H9 (cell line): Measurements from ENCODE around the gene DPF1. TPM values are rescaled to one million over a fixed set of nuclear protein-coding genes. Genes with fewer than 3 reads are reported as not detected.
A peak's percentile ranks its signal among the peaks of the same experiment; 100 is the strongest.

Experiments used
- DNase-seq: peaks from one replicate; pipeline ENCODE4 v3.0.0-alpha.2; 2017
- H2AFZ ChIP-seq: one replicate; pipeline ENCODE4 v1.6.1; 2013; ENCODE audit warnings: mild to moderate bottlenecking, low read length, control low read depth, moderate library complexity
- H2AK5ac ChIP-seq: 2 replicates; pipeline ENCODE4 v1.6.1; 2013; ENCODE audit warnings: low read length, control low read depth, mixed read lengths; ENCODE audit not compliant: insufficient read length
- H2BK120ac ChIP-seq: one replicate; pipeline ENCODE4 v1.6.1; 2013; ENCODE audit warnings: low read depth, mild to moderate bottlenecking, low read length, control low read depth, inconsistent platforms; ENCODE audit not compliant: poor library complexity, severe bottlenecking
- H2BK12ac ChIP-seq: 2 replicates; pipeline ENCODE4 v1.6.1; 2013; ENCODE audit warnings: low read length, control low read depth, mixed read lengths, low read depth; ENCODE audit not compliant: insufficient read length
- H2BK15ac ChIP-seq: 2 replicates; pipeline ENCODE4 v1.6.1; 2013; ENCODE audit warnings: low read depth, low read length, control low read depth
- H2BK20ac ChIP-seq: one replicate; pipeline ENCODE4 v1.6.1; 2013; ENCODE audit warnings: low read depth, mild to moderate bottlenecking, low read length, control low read depth, inconsistent platforms; ENCODE audit not compliant: poor library complexity, severe bottlenecking
- H2BK5ac ChIP-seq: 2 replicates; pipeline ENCODE4 v1.6.1; 2013; ENCODE audit warnings: low read length, control low read depth, mixed read lengths; ENCODE audit not compliant: insufficient read length
- H3K14ac ChIP-seq: 2 replicates; pipeline ENCODE4 v1.6.1; 2013; ENCODE audit warnings: low read length, control low read depth; ENCODE audit not compliant: insufficient read depth
- H3K18ac ChIP-seq: 2 replicates; pipeline ENCODE4 v1.6.1; 2013; ENCODE audit warnings: low read depth, mild to moderate bottlenecking, mixed read lengths, low read length, control low read depth; ENCODE audit not compliant: insufficient read length
- H3K23ac ChIP-seq: 2 replicates; pipeline ENCODE4 v1.6.1; 2013; ENCODE audit warnings: low read length, control low read depth, mixed read lengths, low read depth; ENCODE audit not compliant: insufficient read length
- H3K23me2 ChIP-seq: 2 replicates; pipeline ENCODE4 v1.6.1; 2013; ENCODE audit warnings: low read depth, mild to moderate bottlenecking, mixed read lengths, low read length, control low read depth; ENCODE audit not compliant: insufficient read length, poor library complexity, severe bottlenecking
- H3K27ac ChIP-seq: 2 replicates; pipeline ENCODE4 v1.5.1; 2013; ENCODE audit warnings: low read length, control low read depth, mixed read lengths, low read depth; ENCODE audit not compliant: insufficient read length
- H3K27me3 ChIP-seq: 2 replicates; pipeline ENCODE4 v1.6.1; 2013; ENCODE audit warnings: low read length, control low read depth, inconsistent platforms; ENCODE audit not compliant: insufficient read depth
- H3K4ac ChIP-seq: 2 replicates; pipeline ENCODE4 v1.6.1; 2013; ENCODE audit warnings: low read depth, mild to moderate bottlenecking, control low read depth, inconsistent platforms, low read length, moderate library complexity
- H3K4me1 ChIP-seq: 2 replicates; pipeline ENCODE4 v1.6.1; 2013; ENCODE audit warnings: low read length, control low read depth, inconsistent platforms; ENCODE audit not compliant: insufficient read depth
- H3K4me2 ChIP-seq: 2 replicates; pipeline ENCODE4 v1.6.1; 2013; ENCODE audit warnings: low read length, control low read depth, mixed read lengths; ENCODE audit not compliant: insufficient read length, insufficient read depth
- H3K56ac ChIP-seq: 2 replicates; pipeline ENCODE4 v1.6.1; 2013; ENCODE audit warnings: low read depth, mild to moderate bottlenecking, mixed read lengths, low read length, control low read depth; ENCODE audit not compliant: insufficient read length
- H3K79me1 ChIP-seq: 2 replicates; pipeline ENCODE4 v1.6.1; 2013; ENCODE audit warnings: low read depth, mild to moderate bottlenecking, moderate library complexity, low read length, control low read depth, inconsistent platforms; ENCODE audit not compliant: insufficient read depth, poor library complexity, severe bottlenecking
- H3K79me2 ChIP-seq: 2 replicates; pipeline ENCODE4 v1.6.1; 2013; ENCODE audit warnings: low read length, control low read depth, inconsistent platforms; ENCODE audit not compliant: insufficient read depth
- H3K9ac ChIP-seq: 2 replicates; pipeline ENCODE4 v1.6.1; 2013; ENCODE audit warnings: low read length, control low read depth, mixed read lengths; ENCODE audit not compliant: insufficient read length; ENCODE audit errors: extremely low read depth
- H3K9me3 ChIP-seq: one replicate; pipeline ENCODE4 v1.6.1; 2013; ENCODE audit warnings: low read depth, low read length, inconsistent platforms; ENCODE audit not compliant: control insufficient read depth
- H3T11ph ChIP-seq: one replicate; pipeline ENCODE4 v1.6.1; 2013; ENCODE audit warnings: mild to moderate bottlenecking, low read length, control low read depth, inconsistent platforms
- H4K20me1 ChIP-seq: one replicate; pipeline ENCODE4 v1.6.1; 2013; ENCODE audit not compliant: control insufficient read depth, insufficient read length, insufficient read depth
- H4K5ac ChIP-seq: 2 replicates; pipeline ENCODE4 v1.6.1; 2013; ENCODE audit warnings: low read depth, mild to moderate bottlenecking, mixed read lengths, low read length, control low read depth; ENCODE audit not compliant: insufficient read length
- H4K8ac ChIP-seq: replicated peaks from 2 replicates; pipeline ENCODE4 v1.6.1; 2013; ENCODE audit warnings: low read length, control low read depth, mixed read lengths, low read depth; ENCODE audit not compliant: insufficient read length
- H4K91ac ChIP-seq: 2 replicates; pipeline ENCODE4 v1.6.1; 2013; ENCODE audit warnings: low read depth, mild to moderate bottlenecking, moderate library complexity, mixed read lengths, low read length, control low read depth; ENCODE audit not compliant: insufficient read length
- H3K27ac Mint-ChIP-seq, 3 experiments: 2 replicates in 2 of 3; 3 replicates in 1 of 3; pipeline ENCODE4 v1.8.0; 2020 to 2021; ENCODE audit warnings: mixed read lengths in 3 of 3, mild to moderate bottlenecking in 1 of 3, moderate library complexity in 1 of 3
- H3K27me3 Mint-ChIP-seq: 2 replicates; pipeline ENCODE4 v1.8.0; 2021; ENCODE audit warnings: low read depth, mild to moderate bottlenecking, moderate library complexity, mixed read lengths
- H3K36me3 Mint-ChIP-seq, 3 experiments: 2 replicates in 2 of 3; 3 replicates in 1 of 3; pipeline ENCODE4 v1.8.0; 2020 to 2021; ENCODE audit warnings: low read depth in 3 of 3, mixed read lengths in 3 of 3; ENCODE audit not compliant: insufficient read depth in 1 of 3
- H3K4me1 Mint-ChIP-seq, 2 experiments: 2 replicates each; pipeline ENCODE4 v1.8.0; 2020; ENCODE audit warnings: mixed read lengths in 2 of 2
- H3K4me3 Mint-ChIP-seq, 2 experiments: 2 replicates in 1 of 2; 3 replicates in 1 of 2; pipeline ENCODE4 v1.8.0; 2020 to 2021; ENCODE audit warnings: mild to moderate bottlenecking in 2 of 2, mixed read lengths in 2 of 2, moderate library complexity in 1 of 2
- H3K9me3 Mint-ChIP-seq, 2 experiments: 2 replicates in 1 of 2; 3 replicates in 1 of 2; pipeline ENCODE4 v1.8.0; 2020; ENCODE audit warnings: mild to moderate bottlenecking in 2 of 2, mixed read lengths in 2 of 2, moderate library complexity in 1 of 2
- CTCF ChIP-seq: fragments of 200-600 bp; sonication (generic); conservative IDR thresholded peaks from 3 replicates; pipeline ENCODE4 v1.8.0; 2021; ENCODE audit warnings: antibody characterized with exemption, mild to moderate bottlenecking
- WGBS: extraction: QIAGEN DNeasy Blood & Tissue Kit; methylation state at CpG from one replicate; pipeline ENCODE4 v1.1.7; 2013; ENCODE audit warnings: missing lambda C conversion rate, low lambda C conversion rate, mixed read lengths; ENCODE audit not compliant: insufficient read length; ENCODE audit errors: extremely low coverage; 5-methylcytosine and 5-hydroxymethylcytosine counted together
- total RNA-seq: library from RNA; stranded (reverse); gene quantifications from 2 replicates; pipeline ENCODE4 v1.2.1, GENCODE V29; 2021

The DPF1 gene
- total RNA-seq, 1 experiment from 2014 or later, result 12.0 TPM

- H3K27me3 ChIP-seq, result no peaks in the 10 kb centered on the region; the same call in 1 of the 2 replicates
- H3K23me2 ChIP-seq, result peaks cover 9% of the 10 kb centered on the region
- no peaks in the 10 kb centered on the region for H3K79me1 ChIP-seq
- no peak overlapping the region for H3K56ac ChIP-seq
- no peak overlapping the region for H2BK5ac ChIP-seq
- H2BK12ac ChIP-seq, result no peak overlapping the region
- no CpG with 5 or more reads among the region's 16 CpGs for WGBS
- H3K4me2 ChIP-seq, result peak overlapping the region; percentile 57
- no peak overlapping the region for H3K4ac ChIP-seq
- no peak overlapping the region for H2AK5ac ChIP-seq
- peak overlapping the region; percentile 56 to 78 for H3K4me3 Mint-ChIP-seq
- no peak overlapping the region for H3T11ph ChIP-seq
- peak overlapping the region in 1 of 3 experiments; percentile 94; a peak in 2 of 7 replicates for H3K27ac Mint-ChIP-seq
- H3K27me3 Mint-ChIP-seq, result peaks cover 51% of the 10 kb centered on the region
- H3K4me1 Mint-ChIP-seq, result peaks cover 23 to 37% of the 10 kb centered on the region in 2 experiments
- no peak overlapping the region; the same call in 1 of the 2 replicates for H3K14ac ChIP-seq
- no peak overlapping the region for H4K91ac ChIP-seq
- no peak overlapping the region for H3K9ac ChIP-seq
- no peak overlapping the region for H4K8ac ChIP-seq
- H3K27ac ChIP-seq, result no peak overlapping the region
- no peaks in the 10 kb centered on the region for H3K9me3 ChIP-seq
- H3K23ac ChIP-seq, result no peak overlapping the region
- no peak for TF ChIP-seq CTCF
- no peak for DNase-seq
- H3K4me1 ChIP-seq, result 0 out of 2 replicates have a peak, but pooled peaks cover 2% of the 10 kb centered on the region
- no peaks in the 10 kb centered on the region; a peak in 1 of 7 replicates for H3K36me3 Mint-ChIP-seq
- no peaks in the 10 kb centered on the region for H3K79me2 ChIP-seq
- peak overlapping the region; percentile 52 for H3K18ac ChIP-seq
- no peak overlapping the region for H2BK120ac ChIP-seq
- H4K5ac ChIP-seq, result no peak overlapping the region
- H4K20me1 ChIP-seq, result peaks cover 2% of the 10 kb centered on the region
- no peak overlapping the region for H2AFZ ChIP-seq
- no peak overlapping the region for H2BK20ac ChIP-seq
- no peak overlapping the region for H2BK15ac ChIP-seq
- H3K9me3 Mint-ChIP-seq, result no peaks in the 10 kb centered on the region; a peak in 1 of 5 replicates
These were observed 4.0 kb upstream of the DPF1 start for GRCh38 chr19:38228005-38228377.
